ENCODE measurements around the gene MTF2.

Gene MTF2

DNA sequence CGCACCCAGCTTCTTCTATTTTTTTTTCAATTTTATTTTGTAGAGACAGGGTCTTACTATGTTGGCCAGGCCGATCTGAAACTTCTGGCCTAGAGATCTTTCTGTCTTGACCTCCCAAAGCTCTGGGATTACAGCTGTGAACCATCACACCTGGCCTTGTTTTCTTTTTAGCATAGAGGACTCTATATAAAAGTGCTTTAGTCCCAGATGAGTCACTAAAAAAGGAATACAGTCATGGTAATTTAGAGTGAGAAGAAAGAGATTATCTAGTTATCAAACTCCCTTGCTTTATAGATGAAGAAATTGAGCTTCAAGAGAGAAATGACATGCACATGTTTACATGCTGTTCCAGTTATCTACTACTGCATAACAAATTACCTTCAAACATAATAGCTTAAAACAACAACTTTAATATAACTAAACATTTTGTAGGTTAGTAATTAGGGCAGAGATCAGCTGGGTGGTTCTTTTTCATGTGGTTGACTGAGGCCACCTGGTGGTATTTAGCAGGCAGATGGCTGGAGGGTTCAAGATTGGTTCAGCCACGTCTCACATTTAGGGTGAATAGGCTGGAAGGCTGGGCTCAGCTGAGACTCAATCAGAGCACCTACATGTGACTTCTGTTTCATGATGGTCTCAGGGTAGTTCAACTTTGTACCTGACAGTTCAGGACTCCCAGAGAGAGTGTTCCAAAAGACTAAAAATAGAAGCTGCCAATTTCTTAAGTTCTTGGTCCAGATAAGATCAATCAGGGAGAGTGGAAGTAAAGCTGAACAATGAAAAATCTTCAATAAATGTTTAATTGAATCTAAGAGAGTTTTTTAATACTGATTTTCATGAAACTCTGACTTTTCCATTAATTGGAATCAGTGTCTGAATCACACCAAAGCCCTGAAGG lies 16.9 kb upstream of the MTF2 start:
- no peak for DNase-seq (ENCODE audit: extremely low read depth, low read depth)
- TF ChIP-seq, protein P1, sequence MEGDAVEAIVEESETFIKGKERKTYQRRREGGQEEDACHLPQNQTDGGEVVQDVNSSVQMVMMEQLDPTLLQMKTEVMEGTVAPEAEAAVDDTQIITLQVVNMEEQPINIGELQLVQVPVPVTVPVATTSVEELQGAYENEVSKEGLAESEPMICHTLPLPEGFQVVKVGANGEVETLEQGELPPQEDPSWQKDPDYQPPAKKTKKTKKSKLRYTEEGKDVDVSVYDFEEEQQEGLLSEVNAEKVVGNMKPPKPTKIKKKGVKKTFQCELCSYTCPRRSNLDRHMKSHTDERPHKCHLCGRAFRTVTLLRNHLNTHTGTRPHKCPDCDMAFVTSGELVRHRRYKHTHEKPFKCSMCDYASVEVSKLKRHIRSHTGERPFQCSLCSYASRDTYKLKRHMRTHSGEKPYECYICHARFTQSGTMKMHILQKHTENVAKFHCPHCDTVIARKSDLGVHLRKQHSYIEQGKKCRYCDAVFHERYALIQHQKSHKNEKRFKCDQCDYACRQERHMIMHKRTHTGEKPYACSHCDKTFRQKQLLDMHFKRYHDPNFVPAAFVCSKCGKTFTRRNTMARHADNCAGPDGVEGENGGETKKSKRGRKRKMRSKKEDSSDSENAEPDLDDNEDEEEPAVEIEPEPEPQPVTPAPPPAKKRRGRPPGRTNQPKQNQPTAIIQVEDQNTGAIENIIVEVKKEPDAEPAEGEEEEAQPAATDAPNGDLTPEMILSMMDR (IDR thresholded peaks at IDR 0.05; ENCODE audit: low read depth, low read length), result peak; percentile 40

DNA sequence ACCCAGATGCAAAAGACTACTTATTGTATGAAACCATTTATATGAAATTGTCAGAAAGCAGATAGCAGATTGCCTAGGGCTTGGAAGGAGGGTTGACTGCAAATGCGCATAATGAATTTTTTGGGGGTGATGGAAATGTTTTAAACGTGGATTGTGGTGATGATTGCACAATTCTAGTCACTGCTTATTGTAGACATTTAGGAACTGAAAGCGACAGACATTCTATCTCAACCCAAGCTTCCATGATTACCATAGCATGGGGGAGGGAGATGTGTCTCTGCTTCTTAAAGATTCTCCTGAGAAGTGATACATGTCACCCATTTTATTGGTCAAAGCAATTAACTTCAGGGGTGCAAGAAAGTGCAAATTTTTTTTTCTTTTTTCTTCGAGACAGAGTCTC lies 2.8 kb upstream of the MTF2 start:
- no peak for DNase-seq (ENCODE audit: extremely low read depth, low read depth)
- TF ChIP-seq, protein P1 (IDR thresholded peaks at IDR 0.05; ENCODE audit: low read depth, low read length), result no peak

DNA sequence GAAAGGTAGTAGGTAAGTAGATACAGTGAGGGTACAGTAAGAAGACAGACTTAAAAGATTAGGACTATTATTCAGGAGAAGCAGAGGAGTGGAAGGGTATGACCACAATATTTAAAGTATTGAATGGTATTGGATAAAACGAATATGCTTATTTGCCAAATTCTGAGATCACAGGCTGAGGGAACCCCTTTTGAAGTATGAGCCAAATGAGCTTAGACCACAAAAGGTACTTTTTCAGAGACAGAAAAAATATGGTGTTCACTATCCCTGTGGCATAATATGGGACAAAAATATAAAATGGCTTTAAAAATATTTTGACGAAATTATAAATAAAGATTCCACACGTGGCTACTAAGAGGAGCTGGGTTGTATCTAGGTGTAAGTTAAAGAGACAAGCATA lies 880 bp upstream of the MTF2 start:
- DNase-seq (ENCODE audit: extremely low read depth, low read depth), result no peak
- TF ChIP-seq, protein P1 (IDR thresholded peaks at IDR 0.05; ENCODE audit: low read depth, low read length), result no peak

DNA sequence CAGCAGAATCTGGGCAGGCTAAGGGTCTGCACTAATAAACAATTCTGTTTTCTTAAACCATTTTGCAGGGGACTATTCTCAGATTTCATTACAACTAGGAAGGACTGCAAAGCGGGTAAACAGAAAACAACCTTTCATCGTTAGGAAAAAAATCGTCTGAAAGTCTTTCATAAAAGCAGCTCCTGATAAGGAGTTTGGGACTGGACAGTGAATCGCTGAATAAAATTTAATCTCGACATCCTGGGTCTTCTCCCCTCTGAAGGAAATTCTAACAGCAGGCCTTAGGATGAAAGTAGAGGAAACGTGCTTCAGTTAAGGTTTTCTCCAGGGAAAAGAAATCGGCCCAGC lies 471 bp upstream of the MTF2 start:
- DNase-seq (ENCODE audit: extremely low read depth, low read depth), result no peak
- TF ChIP-seq, protein P1 (IDR thresholded peaks at IDR 0.05; ENCODE audit: low read depth, low read length), result no peak

DNA sequence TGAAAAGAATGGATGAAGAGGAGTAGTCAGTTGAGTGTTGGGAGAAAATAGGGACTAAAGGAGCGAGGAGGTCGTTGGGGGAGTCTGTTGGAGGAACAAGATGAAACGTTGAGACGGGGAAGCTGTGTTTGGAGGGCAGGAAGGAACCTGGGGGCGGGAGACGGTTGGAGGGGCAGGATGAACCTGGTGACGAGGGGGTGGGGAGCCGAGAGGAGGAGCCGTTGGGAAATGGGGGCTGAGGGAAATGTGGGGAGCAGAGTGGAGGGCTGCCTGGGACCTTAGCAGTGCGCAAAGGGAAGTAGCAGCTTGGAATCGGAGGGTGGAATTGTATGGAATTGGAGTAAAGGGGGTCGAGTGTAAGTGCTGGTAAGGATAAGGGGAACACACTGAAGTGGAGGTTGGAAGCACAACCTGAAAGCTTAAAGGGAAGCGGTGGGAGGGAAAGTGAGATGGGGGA lies 630 bp downstream of the MTF2 start:
- no peak for DNase-seq (ENCODE audit: extremely low read depth, low read depth)
- TF ChIP-seq, protein P1 (IDR thresholded peaks at IDR 0.05; ENCODE audit: low read depth, low read length), result no peak

DNA sequence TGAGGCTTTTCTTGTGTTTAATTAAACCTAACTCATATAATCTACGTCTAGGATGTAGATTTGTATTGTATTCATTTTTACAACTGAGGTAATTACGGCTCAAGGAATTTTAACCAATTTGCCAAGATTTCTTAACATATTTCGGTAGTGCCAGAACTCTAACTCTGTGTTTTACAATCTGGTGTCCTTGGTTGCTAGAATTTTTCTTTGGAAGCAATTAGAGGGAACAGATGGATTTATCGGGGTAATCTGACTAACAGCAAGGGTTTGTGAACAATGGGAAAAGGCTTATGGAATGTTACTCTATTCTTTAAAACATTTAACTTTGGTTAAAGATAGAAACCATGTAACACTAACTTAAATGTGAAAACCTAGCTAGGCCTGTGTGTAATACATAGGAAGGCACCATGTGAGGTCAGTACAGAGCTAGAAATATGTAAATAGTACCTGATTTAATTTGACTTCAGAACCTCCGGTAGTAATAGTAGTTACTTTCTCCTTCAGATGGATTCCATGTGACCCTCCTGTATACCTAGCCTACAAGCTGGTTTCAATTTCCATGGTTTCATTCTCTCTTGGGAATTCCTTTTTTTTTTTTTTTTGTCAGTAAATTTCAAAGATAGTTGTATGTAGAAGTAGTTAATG lies 1.2 kb downstream of the MTF2 start:
- TF ChIP-seq, protein P1 (IDR thresholded peaks at IDR 0.05; ENCODE audit: low read depth, low read length), result peak; percentile 44

DNA sequence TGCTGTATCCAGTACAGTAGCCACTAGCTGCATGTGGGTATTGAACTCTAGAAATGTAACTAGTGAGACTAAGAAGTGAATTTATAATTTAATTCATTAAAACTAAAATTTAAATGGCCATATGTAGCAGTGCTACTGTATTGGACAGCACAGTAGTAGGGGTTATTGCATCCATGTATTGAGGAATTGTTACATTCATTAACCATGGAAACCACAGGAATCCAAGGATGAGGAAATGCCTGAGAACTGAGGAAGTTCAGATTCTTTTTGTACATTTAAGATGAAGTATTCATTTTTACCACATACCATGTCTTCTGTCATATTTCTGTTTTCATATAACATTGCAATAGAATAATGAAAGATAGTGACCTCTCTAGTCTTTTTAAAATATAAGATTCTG lies 2.6 kb downstream of the MTF2 start:
- DNase-seq (ENCODE audit: extremely low read depth, low read depth), result no peak
- TF ChIP-seq, protein P1 (IDR thresholded peaks at IDR 0.05; ENCODE audit: low read depth, low read length), result no peak

More for the DNA sequence above, 1.2 kb downstream of the MTF2 start:
- peak; percentile 42 for DNase-seq (ENCODE audit: extremely low read depth, low read depth)
